Colonic mucosa (tissue), 4 donors: ENCODE measurements around the gene PUS7L. TPM values are rescaled to one million over a fixed set of nuclear protein-coding genes. Genes with fewer than 3 reads are reported as not detected.
A peak's percentile ranks its signal among the peaks of the same experiment; 100 is the strongest.

Source experiments
- DNase-seq: peaks from one replicate; pipeline ENCODE4 v3.0.0-alpha.2; 2020
- H3K27ac ChIP-seq: fragments of 200-600 bp; one replicate; pipeline ENCODE4 v1.8.0; 2021
- H3K27me3 ChIP-seq: fragments of 200-600 bp; one replicate; pipeline ENCODE4 v1.8.0; 2021
- H3K36me3 ChIP-seq: fragments of 200-600 bp; one replicate; pipeline ENCODE4 v1.8.0; 2021
- H3K4me1 ChIP-seq: fragments of 200-600 bp; one replicate; pipeline ENCODE4 v1.8.0; 2021; ENCODE audit warnings: mild to moderate bottlenecking
- H3K4me3 ChIP-seq: fragments of 200-600 bp; one replicate; pipeline ENCODE4 v1.8.0; 2021
- H3K9ac ChIP-seq, 2 donors: one replicate each; pipeline ENCODE4 v1.7.0; 2013; ENCODE audit warnings: control low read depth in 2 of 2, low read depth in 2 of 2, low read length in 2 of 2
- H3K9me3 ChIP-seq: fragments of 200-600 bp; one replicate; pipeline ENCODE4 v1.8.0; 2021
- CTCF ChIP-seq: fragments of 200-600 bp; IDR thresholded peaks from one replicate; pipeline ENCODE4 v1.8.0; 2022; ENCODE audit warnings: antibody characterized with exemption, mild to moderate bottlenecking
- intact Hi-C: fragments of 100-400 bp; cut with DNase I; formaldehyde crosslinking; loops from one replicate; pipeline ENCODE4 v1.14.1; 2022
- total RNA-seq, 2 donors: library from RNA; stranded (reverse); fragmentation: NEBNext Ultra II Directional in 1 of 2; extraction: Animal tissue kit (Norgen Biotek cat#: 25700) in 1 of 2; gene quantifications; one replicate each; pipeline ENCODE4 v1.2.1, GENCODE V29; 2021
- donor health status: healthy.
- donor health status: DM: no; HTN: no; CAD: no.
- donor health status: DM: no; HTN: no; CAD: no.

The PUS7L gene
- 10 to 100 TPM; 10.3 to 12.9 TPM for total RNA-seq

GRCh38 chr12:43758728-43759563 is at the start of gene PUS7L, which contains the start of gene IRAK4:
Gene PUS7L (minus strand): TSS chr12:43758790. CDS start chr12:43755245, 3,545 bp downstream.
Gene IRAK4 (plus strand): TSS chr12:43758951. CDS start chr12:43768112, 9,161 bp downstream.
- no peaks in the 10 kb centered on the region for H3K9me3 ChIP-seq
- peak within 1 kb of the TSS; percentile 89 for H3K27ac ChIP-seq
- peak within 1 kb of the TSS; percentile 53 for H3K4me3 ChIP-seq
- H3K36me3 ChIP-seq: peaks cover 3% of the 10 kb centered on the region
- DNase-seq: peak; percentile 96
- peak within 1 kb of the TSS; percentile 88 to 94 for H3K9ac ChIP-seq
- no peaks in the 10 kb centered on the region for H3K27me3 ChIP-seq
- intact Hi-C loops: no loop called here
- peak; percentile 27 for TF ChIP-seq CTCF
- peaks cover 7% of the 10 kb centered on the region for H3K4me1 ChIP-seq

GRCh38 chr12:43807386-43807785 is 48.8 kb upstream of the PUS7L start:
- H3K9ac ChIP-seq: no peak overlapping the region
- H3K27ac ChIP-seq: no peak overlapping the region
- TF ChIP-seq CTCF: no peak
- DNase-seq: no peak
- no peaks in the 10 kb centered on the region for H3K36me3 ChIP-seq
- H3K4me1 ChIP-seq: no peaks in the 10 kb centered on the region
- no peak overlapping the region for H3K4me3 ChIP-seq
- H3K27me3 ChIP-seq: no peaks in the 10 kb centered on the region
- H3K9me3 ChIP-seq: no peaks in the 10 kb centered on the region
- intact Hi-C loops: no loop called here

DNA sequence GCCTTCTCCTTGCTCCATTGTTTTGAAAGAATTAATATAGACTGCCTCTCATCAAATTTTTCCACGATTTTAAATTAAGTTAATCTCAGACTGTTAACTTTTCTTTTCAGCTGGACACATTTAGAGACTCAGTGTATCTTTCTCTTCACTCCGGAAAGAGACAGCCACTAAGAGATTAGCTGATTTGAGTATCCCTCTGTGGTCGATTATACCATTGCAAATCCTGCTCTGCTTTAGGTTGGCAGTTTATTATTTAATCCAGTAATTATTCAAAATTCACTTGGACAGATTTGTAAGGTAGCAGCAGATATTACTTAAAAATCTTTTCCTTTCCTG is 48.1 kb upstream of the PUS7L start:
- intact Hi-C loops: no loop called here
- peak overlapping the region; percentile 63 to 91 for H3K9ac ChIP-seq
- H3K4me3 ChIP-seq: peak overlapping the region; percentile 91
- TF ChIP-seq CTCF: no peak
- no peaks in the 10 kb centered on the region for H3K9me3 ChIP-seq
- DNase-seq: no peak
- H3K27me3 ChIP-seq: no peaks in the 10 kb centered on the region
- no peaks in the 10 kb centered on the region for H3K4me1 ChIP-seq
- H3K36me3 ChIP-seq: no peaks in the 10 kb centered on the region
- H3K27ac ChIP-seq: peak overlapping the region; percentile 96

- H3K4me3 ChIP-seq: peak within 1 kb of the TSS; percentile 91
- H3K27me3 ChIP-seq: no peaks in the 10 kb centered on the region
- no peaks in the 10 kb centered on the region for H3K9me3 ChIP-seq
- H3K4me1 ChIP-seq: no peaks in the 10 kb centered on the region
- H3K36me3 ChIP-seq: no peaks in the 10 kb centered on the region
- TF ChIP-seq CTCF: no peak
- H3K27ac ChIP-seq: peak within 1 kb of the TSS; percentile 96
- H3K9ac ChIP-seq: peak within 1 kb of the TSS; percentile 63 to 91
- intact Hi-C loops: no loop called here
- peak; percentile 88 for DNase-seq
Observed at GRCh38 chr12:43805860-43806736, 47.5 kb upstream of the PUS7L start, which contains the start of gene TWF1. Gene TWF1 (minus strand): TSS chr12:43806317. CDS start chr12:43806245, 72 bp downstream.

DNA sequence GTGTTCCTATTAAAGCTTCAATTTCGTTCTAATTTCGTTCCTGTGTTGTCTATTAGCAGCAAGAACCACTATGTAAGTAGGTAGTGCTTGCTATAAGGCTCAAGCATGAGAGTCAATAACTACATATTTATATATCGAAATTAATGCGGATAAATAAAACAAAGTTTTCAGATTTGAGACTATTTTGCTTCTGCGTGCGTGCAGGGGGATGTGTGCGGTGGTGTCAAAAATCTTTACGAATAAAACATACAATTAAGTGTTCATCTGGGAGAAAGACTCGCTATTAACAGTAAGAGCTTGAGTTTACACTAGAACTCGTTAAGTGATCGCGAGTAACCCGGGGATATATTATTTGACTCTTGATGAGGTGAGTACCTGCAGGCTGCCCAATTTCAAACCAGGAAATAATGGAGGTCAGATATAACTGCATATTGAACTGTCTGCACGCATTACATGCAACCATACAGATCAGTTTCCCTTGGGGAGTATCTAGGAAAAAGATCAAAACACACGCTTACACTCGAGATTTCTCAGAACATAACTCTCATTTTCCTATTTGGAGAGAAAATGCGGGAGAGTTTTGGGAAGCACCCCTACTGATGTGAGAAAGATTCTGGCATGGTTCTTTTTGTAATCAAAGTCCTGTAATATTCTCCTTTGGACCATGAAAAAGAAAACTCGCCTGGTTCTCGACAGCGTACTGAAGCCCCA is 46.7 kb upstream of the PUS7L start:
- no peaks in the 10 kb centered on the region for H3K4me1 ChIP-seq
- H3K9ac ChIP-seq: peak overlapping the region; percentile 63 to 91
- TF ChIP-seq CTCF: no peak
- H3K27ac ChIP-seq: peak overlapping the region; percentile 96
- H3K36me3 ChIP-seq: no peaks in the 10 kb centered on the region
- DNase-seq: peak; percentile 22
- no peaks in the 10 kb centered on the region for H3K9me3 ChIP-seq
- no peaks in the 10 kb centered on the region for H3K27me3 ChIP-seq
- intact Hi-C loops: no loop called here
- peak overlapping the region; percentile 91 for H3K4me3 ChIP-seq
